ENCODE measurements around the gene TBC1D5.

GRCh38 chr3:17352620-17353019 is 389.8 kb downstream of the TBC1D5 start:
- no peak for TF ChIP-seq POLR2A (IDR thresholded peaks at IDR 0.05; ENCODE audit: low read depth, low read length)
- TF ChIP-seq CTCF (conservative IDR thresholded peaks at IDR 0.05; ENCODE audit: low read depth, low read length) = no peak
- no peak for TF ChIP-seq RCOR1 (IDR thresholded peaks at IDR 0.05; ENCODE audit: insufficient replicate concordance, low read length)
- no peak for TF ChIP-seq RFX5 (IDR thresholded peaks at IDR 0.05; ENCODE audit: low read depth, low read length)
- TF ChIP-seq CEBPB (IDR thresholded peaks at IDR 0.05; ENCODE audit: low read depth, low read length) = no peak
- TF ChIP-seq NFE2L2 (IDR thresholded peaks at IDR 0.05; ENCODE audit: low read depth, low read length) = no peak
- TF ChIP-seq ELK1 (IDR thresholded peaks at IDR 0.05; ENCODE audit: borderline replicate concordance, low read depth, low read length) = no peak
- no peak for TF ChIP-seq MXI1 (IDR thresholded peaks at IDR 0.05; ENCODE audit: borderline replicate concordance, low read depth, low read length)
- TF ChIP-seq RAD21 (IDR thresholded peaks at IDR 0.05; ENCODE audit: low read length) = no peak
- no peak for TF ChIP-seq CHD1 (IDR thresholded peaks at IDR 0.05; ENCODE audit: low read depth, low read length)

Data from IMR-90 (cell line).